Measurements from ENCODE around the gene TBX19.

The TBX19 gene

GRCh38 chr1:168362991-168363390 lies 82.3 kb downstream of the TBX19 start:
- DNase-seq = no peak

Data from SHP77 treated with DMSO at 0.1 percent for 48 hours (cell line).